ENCODE data around the gene ZFYVE16. TPM values are rescaled to one million over a fixed set of nuclear protein-coding genes. Genes with fewer than 3 reads are reported as not detected.

The ZFYVE16 gene
- total RNA-seq, 1 experiment from 2014 or later: 21.9 TPM

DNA sequence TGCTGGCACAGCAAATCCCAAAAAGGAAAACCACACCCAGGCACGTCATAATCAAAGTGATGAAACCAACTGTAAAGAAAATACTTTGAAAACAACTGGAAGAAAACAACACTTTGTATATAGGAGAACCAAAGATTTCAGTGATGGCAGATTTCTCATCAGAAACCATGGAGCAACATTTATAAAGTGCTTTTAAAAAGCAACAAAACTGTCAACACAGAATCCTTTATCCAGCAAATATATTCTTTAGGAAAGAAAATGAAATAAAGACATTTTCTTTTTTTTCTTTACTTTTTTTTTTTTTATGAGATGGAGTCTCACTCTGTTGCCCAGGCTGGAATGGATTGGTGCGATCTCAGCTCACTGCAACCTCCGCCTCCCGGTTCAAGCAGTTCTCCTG lies 74.7 kb downstream of the ZFYVE16 start:
- H3K79me1 ChIP-seq (ENCODE audit: insufficient read depth, low read depth, low read length, poor library complexity, severe bottlenecking): no peaks in the 10 kb centered on the region
- no peak overlapping the region for H3K23ac ChIP-seq (ENCODE audit: insufficient read length, low read depth, low read length)
- no peak overlapping the region for H3K18ac ChIP-seq (ENCODE audit: insufficient read length, low read depth, low read length)
- H2BK15ac ChIP-seq (ENCODE audit: low read depth, low read length): no peak overlapping the region
- no peak overlapping the region for H2AK5ac ChIP-seq (ENCODE audit: insufficient read length, low read length)
- no peak overlapping the region for H3K9ac ChIP-seq (ENCODE audit: extremely low read depth, insufficient read length, low read length)
- H2BK12ac ChIP-seq (ENCODE audit: insufficient read length, low read depth, low read length): no peak overlapping the region
- Mint-ChIP-seq H3K4me3 (no peak overlapping the region), H3K27ac (no peak overlapping the region), H3K36me3 (ENCODE audit: insufficient read depth in 1 of 3, low read depth in 3 of 3) (peaks cover 24 to 65% (median 52%) of the 10 kb centered on the region in 3 experiments), H3K9me3 (peaks cover 22 to 36% of the 10 kb centered on the region in 2 experiments), H3K27me3 (ENCODE audit: low read depth) (no peaks in the 10 kb centered on the region), H3K4me1 (peaks cover 15 to 19% of the 10 kb centered on the region in 2 experiments)
- DNase-seq: no peak
- no peaks in the 10 kb centered on the region for H3K23me2 ChIP-seq (ENCODE audit: insufficient read length, low read depth, low read length, poor library complexity, severe bottlenecking)
- no peaks in the 10 kb centered on the region for H4K20me1 ChIP-seq (ENCODE audit: control insufficient read depth, insufficient read depth, insufficient read length)
- no peak overlapping the region for H3T11ph ChIP-seq (ENCODE audit: low read length)
- no peak overlapping the region for H2AFZ ChIP-seq (ENCODE audit: low read length)
- no peak overlapping the region for H4K8ac ChIP-seq (replicated peaks; ENCODE audit: insufficient read length, low read depth, low read length)
- no peaks in the 10 kb centered on the region for H3K9me3 ChIP-seq (ENCODE audit: control insufficient read depth, low read depth, low read length)
- no peaks in the 10 kb centered on the region for H3K27me3 ChIP-seq (ENCODE audit: insufficient read depth, low read length)
- no peaks in the 10 kb centered on the region for H3K4me1 ChIP-seq (ENCODE audit: insufficient read depth, low read length)
- H3K27ac ChIP-seq (ENCODE audit: insufficient read length, low read depth, low read length): no peak overlapping the region
- H3K56ac ChIP-seq (ENCODE audit: insufficient read length, low read depth, low read length): no peak overlapping the region
- TF ChIP-seq, protein P1, sequence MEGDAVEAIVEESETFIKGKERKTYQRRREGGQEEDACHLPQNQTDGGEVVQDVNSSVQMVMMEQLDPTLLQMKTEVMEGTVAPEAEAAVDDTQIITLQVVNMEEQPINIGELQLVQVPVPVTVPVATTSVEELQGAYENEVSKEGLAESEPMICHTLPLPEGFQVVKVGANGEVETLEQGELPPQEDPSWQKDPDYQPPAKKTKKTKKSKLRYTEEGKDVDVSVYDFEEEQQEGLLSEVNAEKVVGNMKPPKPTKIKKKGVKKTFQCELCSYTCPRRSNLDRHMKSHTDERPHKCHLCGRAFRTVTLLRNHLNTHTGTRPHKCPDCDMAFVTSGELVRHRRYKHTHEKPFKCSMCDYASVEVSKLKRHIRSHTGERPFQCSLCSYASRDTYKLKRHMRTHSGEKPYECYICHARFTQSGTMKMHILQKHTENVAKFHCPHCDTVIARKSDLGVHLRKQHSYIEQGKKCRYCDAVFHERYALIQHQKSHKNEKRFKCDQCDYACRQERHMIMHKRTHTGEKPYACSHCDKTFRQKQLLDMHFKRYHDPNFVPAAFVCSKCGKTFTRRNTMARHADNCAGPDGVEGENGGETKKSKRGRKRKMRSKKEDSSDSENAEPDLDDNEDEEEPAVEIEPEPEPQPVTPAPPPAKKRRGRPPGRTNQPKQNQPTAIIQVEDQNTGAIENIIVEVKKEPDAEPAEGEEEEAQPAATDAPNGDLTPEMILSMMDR (conservative IDR thresholded peaks at IDR 0.05): no peak
- no peak overlapping the region for H2BK5ac ChIP-seq (ENCODE audit: insufficient read length, low read length)
- no peak overlapping the region for H3K4me2 ChIP-seq (ENCODE audit: insufficient read depth, insufficient read length, low read length)
- no peak overlapping the region for H2BK20ac ChIP-seq (ENCODE audit: low read depth, low read length, poor library complexity, severe bottlenecking)
- no peak overlapping the region for H3K4ac ChIP-seq (ENCODE audit: low read depth, low read length)
- no peaks in the 10 kb centered on the region for H3K79me2 ChIP-seq (ENCODE audit: insufficient read depth, low read length)
- WGBS (ENCODE audit: extremely low coverage, insufficient read length, low lambda C conversion rate): no CpG with 5 or more reads among the region's 4 CpGs
- no peak overlapping the region for H4K91ac ChIP-seq (ENCODE audit: insufficient read length, low read depth, low read length)
- H3K14ac ChIP-seq (ENCODE audit: insufficient read depth, low read length): no peak overlapping the region
- no peak overlapping the region for H2BK120ac ChIP-seq (ENCODE audit: low read depth, low read length, poor library complexity, severe bottlenecking)
- no peak overlapping the region for H4K5ac ChIP-seq (ENCODE audit: insufficient read length, low read depth, low read length)

Data from H9 (cell line).